Prostate gland (tissue), 2 donors: Measurements from ENCODE around the gene PPP2R5A. TPM values are rescaled to one million over a fixed set of nuclear protein-coding genes. Genes with fewer than 3 reads are reported as not detected.
"Not testable (repeated sequence)": the region's sequence is repeated elsewhere in the genome, so short reads cannot be mapped to it uniquely, and the experiment has no call there.

ENCODE experiments used
- DNase-seq: peaks from one replicate; pipeline ENCODE4 v3.0.0-alpha.2; 2019; ENCODE audit warnings: low spot score
- H3K27ac ChIP-seq, 2 donors: fragments of 200-600 bp; sonication (generic); 2 replicates each; pipeline ENCODE4 v1.5.1; 2017 to 2019
- H3K27me3 ChIP-seq: fragments of 200-600 bp; sonication (generic); replicated peaks from 2 replicates; pipeline ENCODE4 v1.5.1; 2019; ENCODE audit not compliant: insufficient read depth
- H3K36me3 ChIP-seq, 2 donors: fragments of 200-600 bp; sonication (generic); 1 replicate in 1 of 2; 2 replicates in 1 of 2; pipeline versions ENCODE4 v1.5.1 to v1.8.1; 2017 to 2019
- H3K4me1 ChIP-seq: fragments of 200-600 bp; sonication (generic); replicated peaks from 2 replicates; pipeline ENCODE4 v1.5.1; 2019
- H3K4me3 ChIP-seq, 2 donors: fragments of 200-600 bp; sonication (generic); 2 replicates each; pipeline ENCODE4 v1.5.1; 2017 to 2019
- H3K9me3 ChIP-seq: fragments of 200-600 bp; sonication (generic); 2 replicates; pipeline ENCODE4 v1.5.1; 2017
- POLR2A ChIP-seq: fragments of 450-650 bp; IDR thresholded peaks from one replicate; pipeline ENCODE4 v1.6.1; 2016; ENCODE audit warnings: antibody characterized with exemption, mild to moderate bottlenecking
- POLR2AphosphoS5 ChIP-seq: sonication (generic); formaldehyde crosslinking; IDR thresholded peaks from one replicate; pipeline ENCODE4 v1.6.1; 2017; ENCODE audit warnings: antibody characterized with exemption
- WGBS: methylation state at CpG from one replicate; pipeline ENCODE4 v1.1.5; 2018; 5-methylcytosine and 5-hydroxymethylcytosine counted together
- intact Hi-C: fragments of 100-400 bp; cut with DNase I; formaldehyde crosslinking; loops from one replicate; pipeline ENCODE4 v1.14.2; 2022
- total RNA-seq, 2 donors: library from RNA; depleted of rRNA; stranded (reverse); fragments of >200 nt; gene quantifications; one replicate each; pipeline ENCODE4 v1.1.0, GENCODE V29; 2016
- TF ChIP-seq, protein P1 (sequence below), 4 experiments: fragments of 200-600 bp in 2 of 4; fragments of 450-650 bp in 2 of 4; sonication (generic) in 2 of 4; IDR thresholded peaks; 1 replicate in 3 of 4; 2 replicates in 1 of 4; pipeline ENCODE4 v1.5.1; 2016 to 2019; ENCODE audit warnings: antibody characterized with exemption in 4 of 4, mild to moderate bottlenecking in 2 of 4, moderate library complexity in 2 of 4

Gene PPP2R5A
- total RNA-seq, 2 donors from 2014 or later: 33.5 to 49.5 TPM

GRCh38 chr1:212381397-212382035 is 96.3 kb downstream of the PPP2R5A start:
- no peak overlapping the region for H3K4me3 ChIP-seq
- TF ChIP-seq, protein P1, sequence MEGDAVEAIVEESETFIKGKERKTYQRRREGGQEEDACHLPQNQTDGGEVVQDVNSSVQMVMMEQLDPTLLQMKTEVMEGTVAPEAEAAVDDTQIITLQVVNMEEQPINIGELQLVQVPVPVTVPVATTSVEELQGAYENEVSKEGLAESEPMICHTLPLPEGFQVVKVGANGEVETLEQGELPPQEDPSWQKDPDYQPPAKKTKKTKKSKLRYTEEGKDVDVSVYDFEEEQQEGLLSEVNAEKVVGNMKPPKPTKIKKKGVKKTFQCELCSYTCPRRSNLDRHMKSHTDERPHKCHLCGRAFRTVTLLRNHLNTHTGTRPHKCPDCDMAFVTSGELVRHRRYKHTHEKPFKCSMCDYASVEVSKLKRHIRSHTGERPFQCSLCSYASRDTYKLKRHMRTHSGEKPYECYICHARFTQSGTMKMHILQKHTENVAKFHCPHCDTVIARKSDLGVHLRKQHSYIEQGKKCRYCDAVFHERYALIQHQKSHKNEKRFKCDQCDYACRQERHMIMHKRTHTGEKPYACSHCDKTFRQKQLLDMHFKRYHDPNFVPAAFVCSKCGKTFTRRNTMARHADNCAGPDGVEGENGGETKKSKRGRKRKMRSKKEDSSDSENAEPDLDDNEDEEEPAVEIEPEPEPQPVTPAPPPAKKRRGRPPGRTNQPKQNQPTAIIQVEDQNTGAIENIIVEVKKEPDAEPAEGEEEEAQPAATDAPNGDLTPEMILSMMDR (IDR thresholded peaks at IDR 0.05): no peak
- TF ChIP-seq POLR2AphosphoS5 (no peak), POLR2A (no peak)
- no peak for DNase-seq
- no peaks in the 10 kb centered on the region for H3K4me1 ChIP-seq
- H3K36me3 ChIP-seq: no peaks in the 10 kb centered on the region
- 84% methylated on average over 4 of the region's 4 CpGs for WGBS
- H3K27me3 ChIP-seq: no peaks in the 10 kb centered on the region
- intact Hi-C loops: no loop called here
- H3K9me3 ChIP-seq: no peaks in the 10 kb centered on the region
- H3K27ac ChIP-seq: no peak overlapping the region

GRCh38 chr1:212386029-212386428 is 100.8 kb downstream of the PPP2R5A start:
- Histone ChIP-seq H3K27ac (no peak overlapping the region), H3K27me3 (no peaks in the 10 kb centered on the region), H3K9me3 (no peaks in the 10 kb centered on the region), H3K4me1 (no peaks in the 10 kb centered on the region), H3K4me3 (no peak overlapping the region), H3K36me3 (no peaks in the 10 kb centered on the region)
- intact Hi-C loops: no loop called here
- TF ChIP-seq POLR2A (no peak), POLR2AphosphoS5 (no peak)
- TF ChIP-seq, protein P1 (IDR thresholded peaks at IDR 0.05): no peak
- no peak for DNase-seq
- 79% methylated on average over 1 of the region's 1 CpG for WGBS

DNA sequence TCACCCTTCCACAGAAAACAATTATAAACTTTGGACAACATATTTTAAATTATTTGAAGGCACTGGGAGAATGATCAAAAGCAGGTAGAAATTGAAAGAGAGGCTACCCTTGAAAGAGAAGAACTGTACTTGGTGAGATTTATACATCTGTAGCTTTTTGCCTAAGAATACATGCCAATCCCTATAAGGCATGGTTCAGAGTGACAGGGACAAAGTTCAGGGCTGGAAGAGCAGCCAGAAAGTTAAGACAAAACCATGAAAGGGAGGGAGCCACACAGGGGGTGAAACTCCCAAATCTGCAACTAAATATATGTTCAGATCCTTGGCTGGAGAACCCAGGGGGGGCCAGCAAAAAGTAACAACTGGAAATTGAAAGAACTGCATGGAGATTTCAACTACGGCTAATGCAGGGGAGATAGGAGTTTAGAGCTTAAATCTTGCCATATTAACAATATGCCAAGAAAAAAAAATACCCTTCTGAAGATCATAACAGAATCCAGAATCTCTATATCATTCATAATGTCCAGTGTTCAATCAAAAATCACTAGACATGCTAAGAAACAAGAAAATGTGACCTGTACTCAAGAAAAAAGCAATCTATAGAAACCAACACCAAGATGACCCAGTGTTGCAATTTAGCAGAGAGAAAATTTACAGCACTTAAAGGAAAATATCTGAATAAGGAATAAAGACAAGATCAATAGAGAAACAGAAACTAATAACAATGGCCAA is 103.9 kb downstream of the PPP2R5A start:
- DNase-seq: no peak
- WGBS: 94% methylated on average over 1 of the region's 1 CpG
- TF ChIP-seq, protein P1 (IDR thresholded peaks at IDR 0.05): no peak
- TF ChIP-seq POLR2AphosphoS5 (no peak), POLR2A (no peak)
- H3K4me1 ChIP-seq: no peaks in the 10 kb centered on the region
- H3K27me3 ChIP-seq: no peaks in the 10 kb centered on the region
- no peaks in the 10 kb centered on the region for H3K36me3 ChIP-seq
- H3K9me3 ChIP-seq: no peaks in the 10 kb centered on the region
- H3K4me3 ChIP-seq: no peak overlapping the region
- H3K27ac ChIP-seq: no peak overlapping the region
- intact Hi-C loops: no loop called here

- H3K36me3 ChIP-seq, H3K27me3 ChIP-seq, H3K4me1 ChIP-seq, H3K9me3 ChIP-seq, intact Hi-C loops, DNase-seq, H3K27ac ChIP-seq, H3K4me3 ChIP-seq: not testable (repeated sequence)
- WGBS: 95% methylated on average over 6 of the region's 6 CpGs
These were observed 110.6 kb downstream of the PPP2R5A start for GRCh38 chr1:212395678-212396437.

DNA sequence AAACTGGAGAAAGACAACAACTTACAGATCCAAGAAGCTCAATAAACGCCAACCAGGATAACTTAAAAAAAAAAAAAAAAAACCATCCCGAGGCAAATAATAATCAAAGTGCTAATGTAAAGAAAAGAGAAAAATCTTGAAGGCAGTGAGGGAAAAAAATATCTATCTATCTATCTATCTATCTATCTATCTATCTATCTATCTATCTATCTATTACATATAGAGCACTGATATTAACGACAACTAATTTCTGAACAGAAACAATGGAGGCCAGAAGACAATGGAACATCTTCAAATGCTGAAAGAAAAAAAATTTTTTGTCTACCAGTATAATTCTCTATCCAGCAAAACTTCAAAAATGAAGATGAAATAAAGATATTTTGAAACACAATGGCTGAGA is 111.4 kb downstream of the PPP2R5A start:
- H3K4me1 ChIP-seq: no peaks in the 10 kb centered on the region
- H3K27ac ChIP-seq: no peak overlapping the region
- DNase-seq: no peak
- intact Hi-C loops: no loop called here
- no peaks in the 10 kb centered on the region for H3K36me3 ChIP-seq
- 94% methylated on average over 3 of the region's 3 CpGs for WGBS
- H3K9me3 ChIP-seq: no peaks in the 10 kb centered on the region
- H3K4me3 ChIP-seq: no peak overlapping the region
- TF ChIP-seq POLR2A: no peak
- TF ChIP-seq, protein P1 (IDR thresholded peaks at IDR 0.05): no peak
- no peak for TF ChIP-seq POLR2AphosphoS5
- no peaks in the 10 kb centered on the region for H3K27me3 ChIP-seq
